Karpas-422 (cell line): Measurements from ENCODE around the gene C1orf105. TPM values are rescaled to one million over a fixed set of nuclear protein-coding genes. Genes with fewer than 3 reads are reported as not detected.

Experiments used
- DNase-seq: peaks from one replicate; pipeline ENCODE4 v3.0.0-alpha.2; 2015
- H2AFZ ChIP-seq: fragments of 200-600 bp; sonication (generic); 2 replicates; pipeline ENCODE4 v1.6.1; 2014; ENCODE audit warnings: antibody characterized with exemption, low read length, mixed read lengths
- H3K27ac ChIP-seq: fragments of 200-600 bp; sonication (generic); 2 replicates; pipeline ENCODE4 v1.5.1; 2014; ENCODE audit warnings: mild to moderate bottlenecking, low read length, moderate library complexity
- H3K27me3 ChIP-seq: fragments of 200-600 bp; sonication (generic); 2 replicates; pipeline ENCODE4 v1.6.1; 2014; ENCODE audit warnings: low read length, mixed read lengths
- H3K36me3 ChIP-seq: fragments of 200-600 bp; sonication (generic); 2 replicates; pipeline ENCODE4 v1.6.1; 2014; ENCODE audit warnings: low read length, mixed read lengths; ENCODE audit not compliant: insufficient read depth
- H3K4me1 ChIP-seq: fragments of 200-600 bp; sonication (generic); 2 replicates; pipeline ENCODE4 v1.6.1; 2014; ENCODE audit warnings: mild to moderate bottlenecking, low read length, mixed read lengths
- H3K4me2 ChIP-seq: fragments of 200-600 bp; sonication (generic); 2 replicates; pipeline ENCODE4 v1.6.1; 2014; ENCODE audit warnings: low read length, low read depth, mild to moderate bottlenecking; ENCODE audit not compliant: poor library complexity, severe bottlenecking
- H3K4me3 ChIP-seq: fragments of 200-600 bp; sonication (generic); 2 replicates; pipeline ENCODE4 v1.5.1; 2014; ENCODE audit warnings: mild to moderate bottlenecking, antibody characterized with exemption, low read length, mixed read lengths
- H3K79me2 ChIP-seq: fragments of 200-600 bp; sonication (generic); 2 replicates; pipeline ENCODE4 v1.6.1; 2014; ENCODE audit warnings: mild to moderate bottlenecking, low read length, mixed read lengths
- H3K9ac ChIP-seq: fragments of 200-600 bp; sonication (generic); 2 replicates; pipeline ENCODE4 v1.6.0; 2014; ENCODE audit warnings: low read length
- H3K9me2 ChIP-seq: fragments of 200-600 bp; sonication (generic), shearing (Covaris generic); replicated peaks from 2 replicates; pipeline ENCODE4 v1.6.0; 2014; ENCODE audit warnings: mild to moderate bottlenecking, low read length, moderate library complexity; ENCODE audit not compliant: insufficient read depth
- H3K9me3 ChIP-seq: fragments of 300-700, 200-600 bp; sonication (generic); 2 replicates; pipeline ENCODE4 v1.6.1; 2014; ENCODE audit warnings: low read length, mixed read lengths
- H4K20me1 ChIP-seq: fragments of 200-600 bp; sonication (generic); 2 replicates; pipeline ENCODE4 v1.6.1; 2014; ENCODE audit warnings: mild to moderate bottlenecking, antibody characterized with exemption, low read length, low read depth; ENCODE audit not compliant: insufficient read depth
- total RNA-seq: library from RNA; depleted of rRNA; stranded (reverse); fragments of >200 nt; shearing (Covaris generic); gene quantifications from 2 replicates; pipeline ENCODE4 v1.2.3, GENCODE V29; 2014; ENCODE audit warnings: low replicate concordance; rRNA removed

C1orf105 gene
- total RNA-seq, 1 experiment from 2014 or later = not detected

DNA sequence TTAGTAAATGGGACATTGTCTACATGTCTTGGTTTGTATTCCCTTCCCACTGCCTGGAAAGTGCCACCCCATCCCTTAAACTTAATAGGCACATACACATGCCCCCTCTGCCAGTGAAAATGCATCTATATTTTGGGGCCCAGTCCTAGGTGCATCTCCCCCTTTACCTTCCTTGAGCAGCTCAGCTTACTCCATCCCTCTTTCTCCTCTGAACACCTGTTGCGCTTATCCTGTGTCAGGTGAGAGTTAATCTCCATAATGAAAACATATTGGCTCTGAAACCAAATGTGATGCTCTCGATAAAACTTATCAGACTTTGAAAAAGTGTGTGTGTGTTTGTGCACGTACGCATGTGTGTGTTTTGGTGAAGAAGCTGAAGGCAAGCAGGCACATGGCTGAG is 97.1 kb downstream of the C1orf105 start:
- Histone ChIP-seq H3K36me3 (no peaks in the 10 kb centered on the region), H3K27me3 (no peaks in the 10 kb centered on the region), H3K9me3 (no peaks in the 10 kb centered on the region), H3K27ac (no peak overlapping the region), H2AFZ (no peak overlapping the region), H4K20me1 (no peaks in the 10 kb centered on the region), H3K9me2 (no peaks in the 10 kb centered on the region), H3K79me2 (no peaks in the 10 kb centered on the region), H3K4me2 (no peak overlapping the region), H3K4me3 (no peak overlapping the region), H3K9ac (no peak overlapping the region), H3K4me1 (no peaks in the 10 kb centered on the region)
- no peak for DNase-seq

Other genes with a start within 250 kb of the C1orf105 start
- gene PIGC, start 23.4 kb downstream of the C1orf105 start, total RNA-seq = 14.5 and 24.7 TPM in 2 replicates
- 22.9 and 52.3 TPM in 2 replicates for gene SUCO, start 112.5 kb downstream of the C1orf105 start, total RNA-seq
- not detected in 2 replicates for gene FASLG, start 238.4 kb downstream of the C1orf105 start, total RNA-seq